HCT116 (cell line): ENCODE results near the gene AKIRIN2. TPM values are rescaled to one million over a fixed set of nuclear protein-coding genes. Genes with fewer than 3 reads are reported as not detected.
"Not testable (repeated sequence)": the region's sequence is repeated elsewhere in the genome, so short reads cannot be mapped to it uniquely, and the experiment has no call there.

Source experiments
- ATAC-seq: fragments of 200-7000 bp; cut with Tn5 transposase; 2 replicates; pipeline ENCODE4 v1.9.1; 2020; ENCODE audit warnings: mild to moderate bottlenecking, moderate library complexity
- BruUV-seq: library from RNA; stranded (reverse); fragments of 400-500 nt; replicated peaks from 2 replicates; lab custom pipeline; 2021; lab: Mats Ljungman, UMichigan
- CTCF ChIA-PET: fragments of 300-600 bp; sonication (Branson Sonifier 250); formaldehyde crosslinking; loops from one replicate; lab custom pipeline; 2021; ENCODE audit warnings: antibody characterized with exemption; lab: Charles Lee
- POLR2A ChIA-PET: fragments of 300-600, 350-600 bp; sonication (Branson Sonifier 250); formaldehyde crosslinking; loops from one replicate; lab custom pipeline; 2021; ENCODE audit warnings: antibody characterized with exemption; lab: Charles Lee
- RAD21 ChIA-PET, 2 experiments: fragments of 300-600 bp; sonication (Branson Sonifier 250); formaldehyde crosslinking; loops; one replicate each; lab custom pipeline; 2023; ENCODE audit warnings: low total read pairs in 2 of 2; ENCODE audit not compliant: uncharacterized antibody in 2 of 2, unreplicated experiment in 2 of 2, low non-redundant PET in 1 of 2; lab: Charles Lee
- DNase-seq: peaks from one replicate; pipeline ENCODE4 v3.0.0-alpha.2; 2010; ENCODE audit warnings: low read depth, low spot score
- H2AFZ ChIP-seq: fragments of 200-600 bp; shearing (Covaris generic), sonication (generic); 2 replicates; pipeline ENCODE4 v1.6.1; 2017; ENCODE audit warnings: low read depth, mixed run types, mixed read lengths, antibody characterized with exemption, low read length; ENCODE audit not compliant: poor library complexity, severe bottlenecking
- H3K27ac ChIP-seq: 2 replicates; pipeline ENCODE4 v1.5.1; 2012; ENCODE audit warnings: low read depth, low read length
- H3K27me3 ChIP-seq: fragments of 200-600 bp; sonication (generic); 2 replicates; pipeline ENCODE4 v1.6.1; 2016; ENCODE audit warnings: mixed run types, low read length, mixed read lengths; ENCODE audit not compliant: insufficient read depth
- H3K36me3 ChIP-seq, 2 experiments: fragments of 200-500 bp in 1 of 2; fragments of 200-600 bp in 1 of 2; sonication (Bioruptor generic) in 1 of 2; sonication (generic) in 1 of 2; 2 replicates each; pipeline versions ENCODE4 v1.5.1 to v1.6.1; 2014 to 2016; ENCODE audit warnings: low read length in 2 of 2, inconsistent platforms in 1 of 2, mixed read lengths in 1 of 2, mixed run types in 1 of 2; ENCODE audit not compliant: insufficient read depth in 2 of 2, control insufficient read depth in 1 of 2
- H3K4me1 ChIP-seq, 2 experiments: fragments of 200-600 bp in 1 of 2; sonication (generic) in 1 of 2; 2 replicates each; pipeline versions ENCODE4 v1.5.1 to v1.6.1; 2012 to 2017; ENCODE audit warnings: low read length in 2 of 2, inconsistent platforms in 1 of 2, mild to moderate bottlenecking in 1 of 2, mixed read lengths in 1 of 2, mixed run types in 1 of 2, moderate library complexity in 1 of 2; ENCODE audit not compliant: insufficient read depth in 2 of 2, control insufficient read depth in 1 of 2
- H3K4me2 ChIP-seq: fragments of 200-600 bp; sonication (generic); 2 replicates; pipeline ENCODE4 v1.6.1; 2017; ENCODE audit warnings: mixed run types, low read length, mixed read lengths
- H3K4me3 ChIP-seq, 2 experiments: fragments of 200-600 bp in 1 of 2; sonication (generic) in 1 of 2; replicated peaks in 1 of 2; 2 replicates each; pipeline ENCODE4 v1.5.1; 2011 to 2016; ENCODE audit warnings: low read length in 2 of 2, control low read depth in 1 of 2, low read depth in 1 of 2, mild to moderate bottlenecking in 1 of 2, mixed read lengths in 1 of 2, mixed run types in 1 of 2
- H3K79me2 ChIP-seq: fragments of 200-600 bp; sonication (generic); 2 replicates; pipeline ENCODE4 v1.6.1; 2017; ENCODE audit warnings: mild to moderate bottlenecking, mixed run types, low read length, moderate library complexity, mixed read lengths; ENCODE audit not compliant: insufficient read depth
- H3K9ac ChIP-seq: fragments of 200-600 bp; sonication (generic); 2 replicates; pipeline ENCODE4 v1.6.1; 2016; ENCODE audit warnings: low read length, mixed read lengths
- H3K9me2 ChIP-seq: fragments of 200-600 bp; sonication (generic), shearing (Covaris generic); 2 replicates; pipeline ENCODE4 v1.6.1; 2017; ENCODE audit warnings: mixed run types, mild to moderate bottlenecking, moderate library complexity; ENCODE audit not compliant: insufficient read depth
- H3K9me3 ChIP-seq, 2 experiments: fragments of 200-500 bp in 1 of 2; fragments of 200-600 bp in 1 of 2; sonication (Bioruptor generic) in 1 of 2; sonication (generic) in 1 of 2; 2 replicates each; pipeline ENCODE4 v1.6.1; 2014 to 2017; ENCODE audit warnings: low read length in 2 of 2, mixed read lengths in 2 of 2, inconsistent platforms in 1 of 2, low read depth in 1 of 2, mild to moderate bottlenecking in 1 of 2, mixed run types in 1 of 2, moderate library complexity in 1 of 2; ENCODE audit not compliant: control insufficient read depth in 1 of 2, insufficient read depth in 1 of 2
- H4K20me1 ChIP-seq: fragments of 200-600 bp; sonication (generic), shearing (Covaris generic); 2 replicates; pipeline ENCODE4 v1.6.1; 2017; ENCODE audit warnings: mixed run types, mild to moderate bottlenecking, moderate library complexity; ENCODE audit not compliant: insufficient read depth
- POLR2AphosphoS5 ChIP-seq: IDR thresholded peaks from 2 replicates; pipeline ENCODE4 v1.6.1; 2011; ENCODE audit warnings: mild to moderate bottlenecking, low read depth, low read length, moderate library complexity
- SIN3A ChIP-seq: IDR thresholded peaks from 2 replicates; pipeline ENCODE4 v1.6.1; 2012; ENCODE audit warnings: low read depth
- SRF ChIP-seq: IDR thresholded peaks from 2 replicates; pipeline ENCODE4 v1.6.1; 2012; ENCODE audit warnings: low read depth
- YY1 ChIP-seq: IDR thresholded peaks from 2 replicates; pipeline ENCODE4 v1.6.1; 2011; ENCODE audit warnings: low read length, low read depth, moderate library complexity, mild to moderate bottlenecking; ENCODE audit not compliant: insufficient replicate concordance; ENCODE audit errors: extremely low read depth
- intact Hi-C: fragments of 100-400 bp; cut with micrococcal nuclease; formaldehyde crosslinking; loops from 2 replicates; pipeline ENCODE4 v1.10.0; 2022
- total RNA-seq: library from RNA; stranded (reverse); gene quantifications from one replicate; pipeline ENCODE4 v1.2.1, GENCODE V29; 2021; ENCODE audit not compliant: unreplicated experiment

Gene AKIRIN2
- total RNA-seq, 1 experiment from 2014 or later = 54.8 TPM

DNA sequence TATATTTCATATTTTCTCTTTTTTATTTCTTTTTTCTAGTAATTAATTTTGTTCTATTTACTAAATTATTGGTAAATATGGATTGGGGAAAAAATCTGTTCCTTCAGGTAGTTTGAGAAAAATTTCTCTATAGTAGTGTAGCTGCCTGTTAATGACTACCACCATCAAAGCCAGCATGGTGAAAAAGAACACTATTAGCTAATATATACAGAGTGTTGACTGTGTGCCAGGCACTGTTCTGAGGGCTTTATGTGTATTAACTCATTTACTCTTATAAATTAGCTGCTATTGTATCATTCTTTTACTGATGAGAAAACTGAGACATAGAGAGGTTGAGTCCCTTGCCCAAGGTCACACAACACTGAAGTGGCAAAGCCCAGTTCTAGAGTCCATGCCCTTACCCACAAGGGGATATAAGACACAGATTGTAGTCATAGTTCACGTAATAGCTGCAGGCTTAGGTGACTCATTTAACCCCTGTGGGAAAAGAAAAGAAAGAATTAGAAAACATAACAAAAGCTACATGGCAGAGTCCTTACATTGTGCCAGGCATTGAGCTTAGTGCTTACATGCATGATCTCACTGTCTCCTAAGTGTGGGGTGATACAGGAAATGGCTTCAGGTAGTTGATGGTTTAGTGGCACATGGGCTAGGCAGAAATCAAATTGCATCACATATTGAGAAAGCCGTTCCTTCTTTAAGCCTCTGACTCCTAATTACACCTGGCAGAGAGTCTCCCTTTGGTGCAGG, 12.2 kb upstream of the AKIRIN2 start (continued):
- TF ChIP-seq POLR2AphosphoS5 (no peak), SIN3A (no peak)

DNA sequence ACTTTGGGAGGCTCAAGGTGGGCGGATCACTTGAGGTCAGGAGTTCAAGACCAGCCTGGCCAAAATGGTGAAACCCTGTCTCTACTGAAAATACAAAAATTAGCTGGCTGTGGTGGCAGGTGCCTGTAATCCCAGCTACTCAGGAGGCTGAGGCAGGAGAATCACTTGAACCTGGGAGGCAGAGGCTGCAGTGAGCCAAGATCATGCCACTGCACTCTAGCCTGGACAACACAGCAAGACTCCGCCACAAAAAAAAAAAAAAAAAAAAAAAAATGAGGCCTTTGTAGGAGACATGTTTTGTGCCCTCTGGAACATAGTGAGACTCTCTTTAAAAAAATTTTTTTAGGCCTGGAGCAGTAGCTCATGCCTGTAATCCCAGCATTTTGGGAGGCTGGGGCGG, 10.7 kb upstream of the AKIRIN2 start:
- H3K9me2 ChIP-seq, H3K4me2 ChIP-seq, ATAC-seq, H3K9ac ChIP-seq, BruUV-seq, CTCF ChIA-PET, H3K9me3 ChIP-seq, RAD21 ChIA-PET, H3K36me3 ChIP-seq, DNase-seq, H3K27ac ChIP-seq, H3K79me2 ChIP-seq, H3K27me3 ChIP-seq, H4K20me1 ChIP-seq, H3K4me1 ChIP-seq, POLR2A ChIA-PET, H3K4me3 ChIP-seq, H2AFZ ChIP-seq, intact Hi-C loops: not testable (repeated sequence)

DNA sequence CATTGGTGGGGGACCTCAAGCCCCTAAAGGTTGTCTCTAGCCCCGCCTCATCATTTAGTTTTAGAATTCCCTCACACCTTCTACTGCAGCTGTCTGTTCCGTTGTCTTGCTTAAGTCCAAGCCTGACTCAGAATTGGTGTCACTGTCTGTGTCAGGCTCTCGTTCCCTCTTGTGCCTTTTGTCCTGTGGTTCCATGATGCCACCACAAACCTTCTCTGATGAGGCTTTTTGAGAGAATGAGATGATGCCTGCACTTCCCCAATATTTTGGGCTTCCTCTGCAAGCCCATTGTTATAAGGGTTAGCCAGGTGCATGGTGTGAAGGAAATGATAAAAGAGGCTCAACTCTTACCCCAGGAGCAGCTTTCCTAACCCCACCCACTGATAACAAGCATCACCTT, 8.1 kb upstream of the AKIRIN2 start:
- Histone ChIP-seq H3K9ac (no peak overlapping the region), H2AFZ (no peak overlapping the region), H3K9me3 (no peaks in the 10 kb centered on the region), H3K4me2 (no peak overlapping the region), H3K79me2 (no peaks in the 10 kb centered on the region), H3K27ac (no peak overlapping the region), H3K9me2 (no peaks in the 10 kb centered on the region), H3K36me3 (no peaks in the 10 kb centered on the region), H3K4me3 (no peak overlapping the region), H3K4me1 (peaks cover 5 to 28% of the 10 kb centered on the region in 2 experiments; a peak in 3 of 4 replicates), H3K27me3 (no peaks in the 10 kb centered on the region), H4K20me1 (no peaks in the 10 kb centered on the region)
- POLR2A ChIA-PET = no interaction called here
- no TSS peak for BruUV-seq
- TF ChIP-seq YY1 (no peak), SRF (no peak)
- intact Hi-C loops = no loop called here
- DNase-seq (no peak), ATAC-seq (no peak)
- CTCF ChIA-PET = no interaction called here
- RAD21 ChIA-PET = no interaction called here

DNA sequence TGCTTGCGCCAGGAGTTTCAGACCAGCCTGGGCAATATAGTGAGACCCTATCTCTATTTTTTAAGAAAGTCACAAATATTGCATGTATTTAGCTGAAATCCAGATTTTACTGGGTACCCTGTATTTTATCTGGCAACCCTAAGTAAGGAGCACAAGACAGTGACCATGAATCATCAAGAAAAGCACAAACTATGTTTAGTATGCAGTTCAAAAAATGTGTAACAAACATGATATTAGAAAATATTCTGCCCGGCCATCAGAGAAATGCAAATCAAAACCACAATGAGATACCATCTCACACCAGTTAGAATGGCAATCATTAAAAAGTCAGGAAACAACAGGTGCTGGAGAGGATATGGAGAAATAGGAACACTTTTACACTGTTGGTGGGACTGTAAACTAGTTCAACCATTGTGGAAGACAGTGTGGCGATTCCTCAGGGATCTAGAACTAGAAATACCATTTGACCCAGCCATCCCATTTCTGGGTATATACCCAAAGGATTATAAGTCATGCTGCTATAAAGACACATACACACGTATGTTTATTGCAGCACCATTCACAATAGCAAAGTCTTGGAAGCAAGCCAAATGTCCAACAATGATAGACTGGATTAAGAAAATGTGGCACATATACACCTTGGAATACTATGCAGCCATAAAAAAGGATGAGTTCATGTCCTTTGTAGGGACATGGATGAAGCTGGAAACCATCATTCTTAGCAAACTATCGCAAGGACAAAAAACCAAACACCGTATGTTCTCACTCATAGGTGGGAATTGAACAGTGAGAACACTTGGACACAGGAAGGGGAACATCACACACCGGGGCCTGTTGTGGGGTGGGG, 6.8 kb upstream of the AKIRIN2 start:
- H4K20me1 ChIP-seq, H2AFZ ChIP-seq, intact Hi-C loops, H3K79me2 ChIP-seq, H3K4me3 ChIP-seq, H3K9me3 ChIP-seq, H3K27ac ChIP-seq, CTCF ChIA-PET, RAD21 ChIA-PET, POLR2A ChIA-PET, DNase-seq, H3K36me3 ChIP-seq, H3K27me3 ChIP-seq, H3K4me2 ChIP-seq, BruUV-seq, ATAC-seq, H3K9me2 ChIP-seq, H3K9ac ChIP-seq: not testable (repeated sequence)
- H3K4me1 ChIP-seq = peaks cover 4 to 22% of the 10 kb centered on the region in 2 experiments; a peak in 3 of 4 replicates
